Esophagus squamous epithelium (tissue), 4 donors: Measurements from ENCODE around the gene CDCA7L.

Source experiments
- POLR2A ChIP-seq, 4 donors: fragments of 450-650 bp; IDR thresholded peaks; one replicate each; pipeline ENCODE4 v1.6.1; 2017; ENCODE audit warnings: antibody characterized with exemption in 4 of 4, mild to moderate bottlenecking in 4 of 4, moderate library complexity in 3 of 4
- TF ChIP-seq, protein P1 (sequence below), 6 experiments: fragments of 450-650 bp in 4 of 6; fragments of 200-600 bp in 2 of 6; sonication (generic) in 2 of 6; IDR thresholded peaks; one replicate each; pipeline ENCODE4 v1.5.1; 2016 to 2019; ENCODE audit warnings: antibody characterized with exemption in 6 of 6, mild to moderate bottlenecking in 4 of 6, moderate library complexity in 4 of 6

DNA sequence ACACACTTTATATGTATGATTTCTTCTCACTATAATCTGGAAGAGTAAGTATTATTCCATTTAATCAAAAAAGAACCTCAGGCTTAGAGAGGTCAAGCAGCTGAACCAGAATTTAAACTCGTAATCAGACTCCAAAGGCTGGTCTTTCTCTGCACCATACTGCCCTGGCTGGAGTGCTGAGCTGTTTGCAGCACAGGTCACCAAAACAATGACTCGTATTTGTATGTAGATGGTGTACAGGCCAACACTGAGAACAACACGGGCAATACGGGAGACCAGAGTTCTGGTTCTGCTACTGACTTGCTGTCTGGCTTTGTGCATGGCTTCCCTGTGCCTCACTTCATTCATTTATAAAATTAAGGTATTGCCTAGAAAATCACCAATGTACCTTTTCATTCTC is 57.9 kb downstream of the CDCA7L start:
- TF ChIP-seq, protein P1, sequence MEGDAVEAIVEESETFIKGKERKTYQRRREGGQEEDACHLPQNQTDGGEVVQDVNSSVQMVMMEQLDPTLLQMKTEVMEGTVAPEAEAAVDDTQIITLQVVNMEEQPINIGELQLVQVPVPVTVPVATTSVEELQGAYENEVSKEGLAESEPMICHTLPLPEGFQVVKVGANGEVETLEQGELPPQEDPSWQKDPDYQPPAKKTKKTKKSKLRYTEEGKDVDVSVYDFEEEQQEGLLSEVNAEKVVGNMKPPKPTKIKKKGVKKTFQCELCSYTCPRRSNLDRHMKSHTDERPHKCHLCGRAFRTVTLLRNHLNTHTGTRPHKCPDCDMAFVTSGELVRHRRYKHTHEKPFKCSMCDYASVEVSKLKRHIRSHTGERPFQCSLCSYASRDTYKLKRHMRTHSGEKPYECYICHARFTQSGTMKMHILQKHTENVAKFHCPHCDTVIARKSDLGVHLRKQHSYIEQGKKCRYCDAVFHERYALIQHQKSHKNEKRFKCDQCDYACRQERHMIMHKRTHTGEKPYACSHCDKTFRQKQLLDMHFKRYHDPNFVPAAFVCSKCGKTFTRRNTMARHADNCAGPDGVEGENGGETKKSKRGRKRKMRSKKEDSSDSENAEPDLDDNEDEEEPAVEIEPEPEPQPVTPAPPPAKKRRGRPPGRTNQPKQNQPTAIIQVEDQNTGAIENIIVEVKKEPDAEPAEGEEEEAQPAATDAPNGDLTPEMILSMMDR (IDR thresholded peaks at IDR 0.05): no peak
- TF ChIP-seq POLR2A (IDR thresholded peaks at IDR 0.05): no peak
